Right renal pelvis (tissue), 4 donors: ENCODE data around the gene MYH16. TPM values are rescaled to one million over a fixed set of nuclear protein-coding genes. Genes with fewer than 3 reads are reported as not detected.
"Not testable (repeated sequence)": the region's sequence is repeated elsewhere in the genome, so short reads cannot be mapped to it uniquely, and the experiment has no call there.

Experiments
- DNase-seq, 4 donors: peaks; one replicate each; pipeline ENCODE4 v3.0.0-alpha.2; 2013; ENCODE audit warnings: low read depth in 4 of 4, low spot score in 3 of 4, missing footprints in 1 of 4
- polyA plus RNA-seq, 4 donors: library from polyadenylated mRNA; unstranded; fragments of 120-200 nt; gene quantifications; one replicate each; pipeline ENCODE4 v1.2.1, GENCODE V29; 2013; ENCODE audit not compliant: insufficient read length in 4 of 4

The MYH16 gene
- polyA plus RNA-seq, 4 donors = 0.04 to 0.10 (median 0.06) TPM; not detected in 1

GRCh38 chr7:99344061-99344647 is 71.5 kb downstream of the MYH16 start:
- DNase-seq = no peak

- not testable (repeated sequence) for DNase-seq
Measured at GRCh38 chr7:99350641-99351040, 78.0 kb downstream of the MYH16 start.

- no peak for DNase-seq
Measured at GRCh38 chr7:99352247-99352646, 79.6 kb downstream of the MYH16 start.

GRCh38 chr7:99355098-99355497 is 82.5 kb downstream of the MYH16 start:
- no peak for DNase-seq

- no peak for DNase-seq
Measured at GRCh38 chr7:99357701-99358490, 85.3 kb downstream of the MYH16 start.

GRCh38 chr7:99358521-99358920 is 85.9 kb downstream of the MYH16 start:
- DNase-seq = not testable (repeated sequence)

- DNase-seq = no peak
Measured at GRCh38 chr7:99359465-99360154, 87.0 kb downstream of the MYH16 start.

Other genes with a start within 250 kb of the MYH16 start
- 10 to 100 TPM; 15.7 to 18.4 (median 16.4) TPM for gene SMURF1, start 128.7 kb upstream of the MYH16 start, polyA plus RNA-seq
- not detected for gene KPNA7, start 64.7 kb upstream of the MYH16 start, polyA plus RNA-seq
- gene ARPC1A, start 53.1 kb downstream of the MYH16 start, polyA plus RNA-seq = 100 to 1,000 TPM; 112 to 122 (median 116) TPM
- 10 to 100 TPM; 30.6 to 42.7 (median 32.5) TPM for gene ARPC1B, start 101.9 kb downstream of the MYH16 start, polyA plus RNA-seq
- gene PDAP1, start 135.8 kb downstream of the MYH16 start, polyA plus RNA-seq = 100 to 1,000 TPM; 132 to 154 (median 134) TPM
- 100 to 1,000 TPM; 113 to 123 (median 118) TPM for gene BUD31, start 136.1 kb downstream of the MYH16 start, polyA plus RNA-seq
- 1 to 10 TPM; 3.7 to 6.1 (median 4.5) TPM for gene PTCD1, start 166.0 kb downstream of the MYH16 start, polyA plus RNA-seq
- gene CPSF4, start 166.1 kb downstream of the MYH16 start, polyA plus RNA-seq = 10 to 100 TPM; 30.3 to 31.5 (median 30.5) TPM
- gene ATP5MF, start 193.3 kb downstream of the MYH16 start, polyA plus RNA-seq = 100 to 1,000 TPM; 400 to 442 (median 427) TPM
- gene ZNF789, start 200.1 kb downstream of the MYH16 start, polyA plus RNA-seq = 10 to 100 TPM; 23.1 to 31.5 (median 24.2) TPM
- 10 to 100 TPM; 14.0 to 15.3 (median 14.4) TPM for gene ZNF394, start 227.4 kb downstream of the MYH16 start, polyA plus RNA-seq
- gene ZKSCAN5, start 231.8 kb downstream of the MYH16 start, polyA plus RNA-seq = 10 to 100 TPM; 14.4 to 16.6 (median 16.3) TPM